Fibroblast of pulmonary artery (primary cell): Measurements from ENCODE around the gene DLGAP1.

Source experiments
- DNase-seq: peaks from one replicate; pipeline ENCODE4 v3.0.0-alpha.2; 2010; ENCODE audit warnings: low read depth
- H3K4me3 ChIP-seq: replicated peaks from 2 replicates; pipeline ENCODE4 v1.5.1; 2011; ENCODE audit warnings: low read depth, mild to moderate bottlenecking, control low read depth, low read length, moderate library complexity
- CTCF ChIP-seq: IDR thresholded peaks from 2 replicates; pipeline ENCODE4 v1.5.1; 2011; ENCODE audit warnings: mild to moderate bottlenecking, control low read depth, low read length, inconsistent platforms; ENCODE audit errors: missing control alignments

The DLGAP1 gene

GRCh38 chr18:3916082-3916481 is 539.0 kb downstream of the DLGAP1 start:
- no peak for TF ChIP-seq CTCF
- no peak for DNase-seq

GRCh38 chr18:3914833-3915610 is 540.1 kb downstream of the DLGAP1 start:
- no peak overlapping the region for H3K4me3 ChIP-seq

More at GRCh38 chr18:3916082-3916481, 539.0 kb downstream of the DLGAP1 start:
- no peak overlapping the region for H3K4me3 ChIP-seq

GRCh38 chr18:3914109-3914508 is 541.0 kb downstream of the DLGAP1 start:
- no peak for TF ChIP-seq CTCF
- DNase-seq = no peak
- no peak overlapping the region for H3K4me3 ChIP-seq

More at GRCh38 chr18:3914833-3915610, 540.1 kb downstream of the DLGAP1 start:
- DNase-seq = no peak
- TF ChIP-seq CTCF = no peak

- no peak overlapping the region for H3K4me3 ChIP-seq
- no peak for DNase-seq
- TF ChIP-seq CTCF = no peak
Observed at GRCh38 chr18:3912705-3913104, 542.4 kb downstream of the DLGAP1 start.

- H3K4me3 ChIP-seq = no peak overlapping the region
- TF ChIP-seq CTCF = no peak
- no peak for DNase-seq
Observed at GRCh38 chr18:3911413-3911812, 543.7 kb downstream of the DLGAP1 start.

- DNase-seq = no peak
- TF ChIP-seq CTCF = no peak
- H3K4me3 ChIP-seq = no peak overlapping the region
Observed at GRCh38 chr18:3910512-3910911, 544.6 kb downstream of the DLGAP1 start.

GRCh38 chr18:3907955-3908354 is 547.2 kb downstream of the DLGAP1 start:
- H3K4me3 ChIP-seq = no peak overlapping the region
- DNase-seq = no peak
- no peak for TF ChIP-seq CTCF
